Testis (tissue), 2 donors: ENCODE data around the gene BDKRB2.

Experiments
- CTCF ChIP-seq, 3 experiments: fragments of 450-650 bp in 2 of 3; fragments of 200-600 bp in 1 of 3; sonication (generic) in 1 of 3; IDR thresholded peaks; one replicate each; pipeline ENCODE4 v1.5.1; 2016 to 2019; ENCODE audit warnings: antibody characterized with exemption in 3 of 3, mild to moderate bottlenecking in 2 of 3, moderate library complexity in 1 of 3
- POLR2A ChIP-seq: fragments of 450-650 bp; IDR thresholded peaks from one replicate; pipeline ENCODE4 v1.6.1; 2017; ENCODE audit warnings: antibody characterized with exemption, mild to moderate bottlenecking, moderate library complexity

- TF ChIP-seq POLR2A (no peak), CTCF (IDR thresholded peaks at IDR 0.05) (no peak)
Observed at GRCh38 chr14:96273629-96274028, 69.0 kb downstream of the BDKRB2 start.
